LNCaP clone FGC (cell line): Measurements from ENCODE around the gene PRKCE.

Experiments
- DNase-seq: peaks from one replicate; pipeline ENCODE4 v3.0.0-alpha.2; 2011; ENCODE audit warnings: low read depth
- H3K4me3 ChIP-seq: 2 replicates; pipeline ENCODE4 v1.5.1; 2011; ENCODE audit warnings: mild to moderate bottlenecking, low read depth, low read length, control low read depth
- TF ChIP-seq, protein P1 (sequence below): IDR thresholded peaks from 2 replicates; pipeline ENCODE4 v1.5.1; 2012; ENCODE audit warnings: mild to moderate bottlenecking; ENCODE audit not compliant: control insufficient read depth, insufficient read depth; ENCODE audit errors: extremely low read depth

The PRKCE gene

DNA sequence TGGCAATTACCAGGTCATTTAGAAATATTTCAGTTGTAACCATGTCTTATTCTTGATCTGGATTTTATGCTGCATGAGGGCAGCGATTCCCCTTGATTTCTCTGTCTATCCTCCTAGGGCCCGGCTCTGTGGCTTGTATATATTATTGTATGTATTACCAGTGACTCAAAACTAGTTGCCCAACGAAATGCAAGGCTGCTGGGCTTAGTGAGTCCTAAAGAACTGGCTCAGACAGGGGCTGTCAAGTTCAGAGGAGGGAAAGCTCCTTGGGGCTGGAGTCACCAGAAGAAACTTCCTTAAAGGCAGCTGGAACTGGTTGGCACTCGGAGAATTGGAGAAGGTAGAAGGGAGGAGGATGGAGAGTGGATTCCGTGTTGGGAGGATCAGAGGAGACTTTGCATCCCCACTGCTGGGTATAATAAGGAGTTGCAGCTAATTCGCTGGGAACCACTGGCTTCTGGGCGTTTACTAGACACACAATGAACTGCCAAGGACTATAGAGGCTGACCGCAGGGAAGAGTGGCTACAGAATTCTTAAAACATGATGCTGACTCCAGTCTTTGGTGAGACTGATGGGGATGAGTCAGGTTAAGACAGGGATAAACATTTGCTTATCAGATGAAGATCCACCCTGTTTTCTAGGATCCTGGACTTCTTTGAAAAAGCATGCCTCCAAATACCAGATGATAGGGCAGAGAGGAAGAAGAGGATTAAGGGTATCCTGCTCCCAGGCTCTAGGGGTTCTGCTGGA is 104.3 kb downstream of the PRKCE start:
- DNase-seq, result no peak
- H3K4me3 ChIP-seq, result no peak overlapping the region
- TF ChIP-seq, protein P1, sequence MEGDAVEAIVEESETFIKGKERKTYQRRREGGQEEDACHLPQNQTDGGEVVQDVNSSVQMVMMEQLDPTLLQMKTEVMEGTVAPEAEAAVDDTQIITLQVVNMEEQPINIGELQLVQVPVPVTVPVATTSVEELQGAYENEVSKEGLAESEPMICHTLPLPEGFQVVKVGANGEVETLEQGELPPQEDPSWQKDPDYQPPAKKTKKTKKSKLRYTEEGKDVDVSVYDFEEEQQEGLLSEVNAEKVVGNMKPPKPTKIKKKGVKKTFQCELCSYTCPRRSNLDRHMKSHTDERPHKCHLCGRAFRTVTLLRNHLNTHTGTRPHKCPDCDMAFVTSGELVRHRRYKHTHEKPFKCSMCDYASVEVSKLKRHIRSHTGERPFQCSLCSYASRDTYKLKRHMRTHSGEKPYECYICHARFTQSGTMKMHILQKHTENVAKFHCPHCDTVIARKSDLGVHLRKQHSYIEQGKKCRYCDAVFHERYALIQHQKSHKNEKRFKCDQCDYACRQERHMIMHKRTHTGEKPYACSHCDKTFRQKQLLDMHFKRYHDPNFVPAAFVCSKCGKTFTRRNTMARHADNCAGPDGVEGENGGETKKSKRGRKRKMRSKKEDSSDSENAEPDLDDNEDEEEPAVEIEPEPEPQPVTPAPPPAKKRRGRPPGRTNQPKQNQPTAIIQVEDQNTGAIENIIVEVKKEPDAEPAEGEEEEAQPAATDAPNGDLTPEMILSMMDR, result no peak

DNA sequence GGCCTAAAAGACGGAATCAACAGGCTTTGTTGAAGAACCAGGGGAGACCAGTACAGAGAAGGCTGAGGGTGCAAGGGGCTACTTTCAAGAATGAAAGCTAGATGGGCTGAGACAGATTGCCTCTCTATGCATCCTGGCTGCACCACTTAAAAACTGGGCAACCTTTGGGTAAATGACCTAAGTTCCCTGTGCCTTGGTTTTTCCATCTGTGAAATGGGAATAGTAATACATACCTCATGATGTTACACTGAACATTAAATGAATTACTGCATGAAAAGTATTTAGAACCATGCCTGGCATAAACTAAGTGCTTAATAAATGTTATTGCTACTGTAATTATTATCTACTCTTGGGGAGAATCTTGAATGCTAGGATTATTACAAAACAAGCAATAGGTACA is 106.5 kb downstream of the PRKCE start:
- no peak for DNase-seq
- H3K4me3 ChIP-seq, result no peak overlapping the region
- TF ChIP-seq, protein P1, result no peak

DNA sequence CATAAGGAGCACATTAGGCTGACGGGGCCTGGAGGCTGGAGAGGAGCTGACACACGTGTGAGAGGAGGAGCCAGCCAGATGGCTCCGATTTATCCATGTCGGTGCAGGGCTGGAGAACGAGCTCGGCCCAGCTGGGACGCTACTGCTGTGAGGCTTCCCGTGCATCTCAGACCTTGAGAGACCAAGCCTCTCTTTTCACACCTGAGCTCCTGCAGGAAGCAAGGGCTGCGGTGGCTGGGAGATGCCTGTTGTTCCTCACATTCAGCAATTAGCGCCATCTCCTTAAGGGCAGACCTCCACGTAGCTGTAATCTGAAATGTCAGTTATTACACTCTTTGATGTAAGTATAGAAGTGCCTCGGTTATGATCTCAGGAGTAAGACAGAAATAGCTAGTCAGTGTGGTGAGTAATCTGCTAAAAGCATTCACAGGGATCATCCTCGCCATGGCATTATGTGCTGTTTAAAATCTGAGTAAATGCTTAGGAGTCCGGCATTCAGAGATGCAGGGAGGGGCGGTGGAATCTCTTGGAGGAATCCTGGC is 107.9 kb downstream of the PRKCE start:
- DNase-seq, result no peak
- no peak overlapping the region for H3K4me3 ChIP-seq

DNA sequence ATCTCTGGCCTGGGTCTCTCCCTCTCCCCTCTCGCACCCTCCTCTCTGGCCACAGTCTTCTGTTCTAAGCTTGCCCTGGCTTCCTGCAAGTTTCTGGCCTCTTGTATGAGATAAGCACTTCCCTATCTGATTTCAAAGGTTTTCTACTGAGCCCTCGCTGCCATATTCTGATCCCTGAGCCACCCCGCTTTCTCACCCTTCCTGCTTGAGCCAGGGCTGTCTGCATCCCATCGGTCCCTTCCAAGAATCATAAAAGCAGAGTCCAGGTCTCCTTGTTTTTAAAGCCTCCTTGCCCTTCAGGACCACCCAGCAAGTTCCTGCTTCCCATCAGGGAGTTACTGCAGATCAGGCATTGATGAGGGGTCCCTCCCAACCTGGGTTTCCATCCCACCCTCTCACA is 110.2 kb downstream of the PRKCE start:
- TF ChIP-seq, protein P1, result no peak
- no peak overlapping the region for H3K4me3 ChIP-seq
- no peak for DNase-seq

More for the DNA sequence above, 107.9 kb downstream of the PRKCE start:
- TF ChIP-seq, protein P1, result no peak

DNA sequence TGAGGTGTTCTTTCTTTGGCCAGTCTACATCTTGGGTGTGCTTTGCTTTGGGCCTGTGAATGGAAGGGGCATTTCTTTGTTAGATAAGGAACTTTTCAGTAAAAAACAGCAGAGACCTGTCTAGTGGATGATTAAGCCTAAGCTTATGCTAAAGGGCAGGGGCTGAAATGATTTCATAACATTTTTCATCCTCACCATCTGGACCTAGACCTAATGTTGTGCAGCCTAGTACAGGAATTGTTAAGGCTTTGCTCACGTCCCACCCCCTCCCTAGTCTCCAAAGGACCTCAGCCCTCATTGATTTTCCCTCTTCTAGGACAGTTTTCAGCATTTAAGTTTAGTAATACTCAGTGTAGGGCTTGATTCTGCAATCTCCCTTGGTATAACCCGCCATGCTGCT is 111.8 kb downstream of the PRKCE start:
- no peak overlapping the region for H3K4me3 ChIP-seq
- TF ChIP-seq, protein P1, result no peak
- no peak for DNase-seq

DNA sequence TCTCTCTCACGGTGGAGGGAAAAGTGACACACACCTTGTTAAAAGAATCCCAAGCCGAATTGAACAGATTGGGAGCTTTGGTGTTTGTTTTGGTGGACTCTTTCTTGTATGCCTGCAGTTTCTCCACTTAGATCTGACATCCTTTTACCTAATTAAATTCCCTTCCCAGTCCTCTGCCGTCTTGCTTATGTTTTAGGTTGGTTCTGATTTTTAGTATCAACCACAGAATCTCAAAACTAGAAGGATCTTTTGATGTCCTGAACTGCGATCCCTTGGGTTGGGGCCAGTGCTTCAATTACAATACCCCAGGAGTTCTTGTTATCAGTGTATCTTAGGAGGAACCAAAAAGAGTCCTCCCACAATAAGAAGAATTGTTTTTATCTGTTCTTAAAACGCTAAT is 112.3 kb downstream of the PRKCE start:
- no peak overlapping the region for H3K4me3 ChIP-seq
- DNase-seq, result no peak
- TF ChIP-seq, protein P1, result no peak
